HCT116 (cell line): ENCODE results near the gene XPO1. TPM values are rescaled to one million over a fixed set of nuclear protein-coding genes. Genes with fewer than 3 reads are reported as not detected.
A peak's percentile ranks its signal among the peaks of the same experiment; 100 is the strongest.

Experiments
- ATAC-seq: fragments of 200-7000 bp; cut with Tn5 transposase; 2 replicates; pipeline ENCODE4 v1.9.1; 2020; ENCODE audit warnings: mild to moderate bottlenecking, moderate library complexity
- BruUV-seq: library from RNA; stranded (reverse); fragments of 400-500 nt; replicated peaks from 2 replicates; lab custom pipeline; 2021; lab: Mats Ljungman, UMichigan
- CTCF ChIA-PET: fragments of 300-600 bp; sonication (Branson Sonifier 250); formaldehyde crosslinking; loops from one replicate; lab custom pipeline; 2021; ENCODE audit warnings: antibody characterized with exemption; lab: Charles Lee
- POLR2A ChIA-PET: fragments of 300-600, 350-600 bp; sonication (Branson Sonifier 250); formaldehyde crosslinking; loops from one replicate; lab custom pipeline; 2021; ENCODE audit warnings: antibody characterized with exemption; lab: Charles Lee
- RAD21 ChIA-PET, 2 experiments: fragments of 300-600 bp; sonication (Branson Sonifier 250); formaldehyde crosslinking; loops; one replicate each; lab custom pipeline; 2023; ENCODE audit warnings: low total read pairs in 2 of 2; ENCODE audit not compliant: uncharacterized antibody in 2 of 2, unreplicated experiment in 2 of 2, low non-redundant PET in 1 of 2; lab: Charles Lee
- DNase-seq: peaks from one replicate; pipeline ENCODE4 v3.0.0-alpha.2; 2010; ENCODE audit warnings: low read depth, low spot score
- H2AFZ ChIP-seq: fragments of 200-600 bp; shearing (Covaris generic), sonication (generic); 2 replicates; pipeline ENCODE4 v1.6.1; 2017; ENCODE audit warnings: low read depth, mixed run types, mixed read lengths, antibody characterized with exemption, low read length; ENCODE audit not compliant: poor library complexity, severe bottlenecking
- H3K27ac ChIP-seq: 2 replicates; pipeline ENCODE4 v1.5.1; 2012; ENCODE audit warnings: low read depth, low read length
- H3K27me3 ChIP-seq: fragments of 200-600 bp; sonication (generic); 2 replicates; pipeline ENCODE4 v1.6.1; 2016; ENCODE audit warnings: mixed run types, low read length, mixed read lengths; ENCODE audit not compliant: insufficient read depth
- H3K36me3 ChIP-seq, 2 experiments: fragments of 200-500 bp in 1 of 2; fragments of 200-600 bp in 1 of 2; sonication (Bioruptor generic) in 1 of 2; sonication (generic) in 1 of 2; 2 replicates each; pipeline versions ENCODE4 v1.5.1 to v1.6.1; 2014 to 2016; ENCODE audit warnings: low read length in 2 of 2, inconsistent platforms in 1 of 2, mixed read lengths in 1 of 2, mixed run types in 1 of 2; ENCODE audit not compliant: insufficient read depth in 2 of 2, control insufficient read depth in 1 of 2
- H3K4me1 ChIP-seq, 2 experiments: fragments of 200-600 bp in 1 of 2; sonication (generic) in 1 of 2; 2 replicates each; pipeline versions ENCODE4 v1.5.1 to v1.6.1; 2012 to 2017; ENCODE audit warnings: low read length in 2 of 2, inconsistent platforms in 1 of 2, mild to moderate bottlenecking in 1 of 2, mixed read lengths in 1 of 2, mixed run types in 1 of 2, moderate library complexity in 1 of 2; ENCODE audit not compliant: insufficient read depth in 2 of 2, control insufficient read depth in 1 of 2
- H3K4me2 ChIP-seq: fragments of 200-600 bp; sonication (generic); 2 replicates; pipeline ENCODE4 v1.6.1; 2017; ENCODE audit warnings: mixed run types, low read length, mixed read lengths
- H3K4me3 ChIP-seq, 2 experiments: fragments of 200-600 bp in 1 of 2; sonication (generic) in 1 of 2; replicated peaks in 1 of 2; 2 replicates each; pipeline ENCODE4 v1.5.1; 2011 to 2016; ENCODE audit warnings: low read length in 2 of 2, control low read depth in 1 of 2, low read depth in 1 of 2, mild to moderate bottlenecking in 1 of 2, mixed read lengths in 1 of 2, mixed run types in 1 of 2
- H3K79me2 ChIP-seq: fragments of 200-600 bp; sonication (generic); 2 replicates; pipeline ENCODE4 v1.6.1; 2017; ENCODE audit warnings: mild to moderate bottlenecking, mixed run types, low read length, moderate library complexity, mixed read lengths; ENCODE audit not compliant: insufficient read depth
- H3K9ac ChIP-seq: fragments of 200-600 bp; sonication (generic); 2 replicates; pipeline ENCODE4 v1.6.1; 2016; ENCODE audit warnings: low read length, mixed read lengths
- H3K9me2 ChIP-seq: fragments of 200-600 bp; sonication (generic), shearing (Covaris generic); 2 replicates; pipeline ENCODE4 v1.6.1; 2017; ENCODE audit warnings: mixed run types, mild to moderate bottlenecking, moderate library complexity; ENCODE audit not compliant: insufficient read depth
- H3K9me3 ChIP-seq, 2 experiments: fragments of 200-500 bp in 1 of 2; fragments of 200-600 bp in 1 of 2; sonication (Bioruptor generic) in 1 of 2; sonication (generic) in 1 of 2; 2 replicates each; pipeline ENCODE4 v1.6.1; 2014 to 2017; ENCODE audit warnings: low read length in 2 of 2, mixed read lengths in 2 of 2, inconsistent platforms in 1 of 2, low read depth in 1 of 2, mild to moderate bottlenecking in 1 of 2, mixed run types in 1 of 2, moderate library complexity in 1 of 2; ENCODE audit not compliant: control insufficient read depth in 1 of 2, insufficient read depth in 1 of 2
- H4K20me1 ChIP-seq: fragments of 200-600 bp; sonication (generic), shearing (Covaris generic); 2 replicates; pipeline ENCODE4 v1.6.1; 2017; ENCODE audit warnings: mixed run types, mild to moderate bottlenecking, moderate library complexity; ENCODE audit not compliant: insufficient read depth
- ATF3 ChIP-seq: IDR thresholded peaks from 2 replicates; pipeline ENCODE4 v1.6.1; 2012
- CBX3 ChIP-seq: IDR thresholded peaks from 2 replicates; pipeline ENCODE4 v1.6.1; 2012; ENCODE audit warnings: low read depth
- CEBPB ChIP-seq: IDR thresholded peaks from 2 replicates; pipeline ENCODE4 v1.6.1; 2012; ENCODE audit warnings: low read depth
- CTCF ChIP-seq, 3 experiments: fragments of 200-600 bp in 1 of 3; sonication (generic) in 1 of 3; IDR thresholded peaks in 2 of 3; conservative IDR thresholded peaks in 1 of 3; 2 replicates each; pipeline ENCODE4 v1.5.1; 2012 to 2017; ENCODE audit warnings: low read depth in 2 of 3, low read length in 2 of 3, antibody characterized with exemption in 1 of 3, borderline replicate concordance in 1 of 3, control low read depth in 1 of 3, mild to moderate bottlenecking in 1 of 3, mixed read lengths in 1 of 3, mixed run types in 1 of 3, moderate library complexity in 1 of 3; ENCODE audit not compliant: insufficient read depth in 1 of 3
- EGR1 ChIP-seq: IDR thresholded peaks from 2 replicates; pipeline ENCODE4 v1.6.1; 2012; ENCODE audit warnings: low read depth
- FOSL1 ChIP-seq: IDR thresholded peaks from 2 replicates; pipeline ENCODE4 v1.6.1; 2012; ENCODE audit warnings: low read depth
- POLR2A ChIP-seq: IDR thresholded peaks from 2 replicates; pipeline ENCODE4 v1.7.0; 2011; ENCODE audit warnings: borderline replicate concordance; ENCODE audit not compliant: insufficient read depth, insufficient read length; ENCODE audit errors: extremely low read depth
- RAD21 ChIP-seq: IDR thresholded peaks from 2 replicates; pipeline ENCODE4 v1.6.1; 2012; ENCODE audit warnings: low read depth, mild to moderate bottlenecking
- REST ChIP-seq: IDR thresholded peaks from 2 replicates; pipeline ENCODE4 v1.6.1; 2012; ENCODE audit warnings: low read depth
- TCF7L2 ChIP-seq: IDR thresholded peaks from 2 replicates; pipeline ENCODE4 v1.7.0; 2011; ENCODE audit warnings: borderline replicate concordance, inconsistent platforms; ENCODE audit not compliant: insufficient read depth, insufficient read length; ENCODE audit errors: extremely low read depth
- YY1 ChIP-seq: IDR thresholded peaks from 2 replicates; pipeline ENCODE4 v1.6.1; 2011; ENCODE audit warnings: low read length, low read depth, moderate library complexity, mild to moderate bottlenecking; ENCODE audit not compliant: insufficient replicate concordance; ENCODE audit errors: extremely low read depth
- ZBTB33 ChIP-seq: IDR thresholded peaks from 2 replicates; pipeline ENCODE4 v1.6.1; 2011; ENCODE audit warnings: mild to moderate bottlenecking, low read length, moderate library complexity; ENCODE audit not compliant: insufficient replicate concordance; ENCODE audit errors: extremely low read depth
- intact Hi-C: fragments of 100-400 bp; cut with micrococcal nuclease; formaldehyde crosslinking; loops from 2 replicates; pipeline ENCODE4 v1.10.0; 2022
- total RNA-seq: library from RNA; stranded (reverse); gene quantifications from one replicate; pipeline ENCODE4 v1.2.1, GENCODE V29; 2021; ENCODE audit not compliant: unreplicated experiment

The XPO1 gene
- total RNA-seq, 1 experiment from 2014 or later, result 184 TPM

GRCh38 chr2:61485281-61485680 lies 52.9 kb downstream of the XPO1 start:
- ChIA-PET CTCF (no interaction called here), RAD21 (no interaction called here), POLR2A (no interaction called here)
- Histone ChIP-seq H3K9ac (no peak overlapping the region), H3K4me3 (no peak overlapping the region), H3K79me2 (peaks cover 80% of the 10 kb centered on the region), H2AFZ (no peak overlapping the region), H3K9me2 (no peaks in the 10 kb centered on the region), H3K27me3 (no peaks in the 10 kb centered on the region), H3K4me2 (no peak overlapping the region), H3K36me3 (peaks cover 52 to 73% of the 10 kb centered on the region in 2 experiments), H3K9me3 (no peaks in the 10 kb centered on the region), H3K4me1 (no peaks in the 10 kb centered on the region), H4K20me1 (peaks cover 22% of the 10 kb centered on the region; the same call in 1 of the 2 replicates), H3K27ac (no peak overlapping the region)
- ATAC-seq, result no peak
- TF ChIP-seq RAD21 (no peak), YY1 (no peak), TCF7L2 (no peak), ZBTB33 (no peak)
- no peak for DNase-seq
- no TSS peak for BruUV-seq
- intact Hi-C loops, result no loop called here

GRCh38 chr2:61478086-61478485 lies 60.1 kb downstream of the XPO1 start:
- peaks cover 25% of the 10 kb centered on the region for H3K79me2 ChIP-seq
- ChIA-PET POLR2A (no interaction called here), CTCF (no interaction called here)
- TF ChIP-seq REST (no peak), CEBPB (no peak), POLR2A (no peak), CTCF (IDR thresholded peaks at IDR 0.05 in 2 of 3, conservative IDR thresholded peaks at IDR 0.05 in 1 of 3; ENCODE audit: borderline replicate concordance in 1 of 3, insufficient read depth in 1 of 3, low read depth in 2 of 3, low read length in 2 of 3) (no peak), EGR1 (no peak), CBX3 (no peak), YY1 (no peak), FOSL1 (no peak), ATF3 (no peak), RAD21 (no peak)

More at GRCh38 chr2:61478086-61478485, 60.1 kb downstream of the XPO1 start:
- RAD21 ChIA-PET, result no interaction called here
- Histone ChIP-seq H3K9me2 (no peaks in the 10 kb centered on the region), H4K20me1 (0 out of 2 replicates have a peak, but pooled peaks cover 6% of the 10 kb centered on the region), H3K4me2 (no peak overlapping the region), H3K9me3 (no peaks in the 10 kb centered on the region), H3K27me3 (no peaks in the 10 kb centered on the region), H3K27ac (no peak overlapping the region), H3K4me1 (no peaks in the 10 kb centered on the region), H3K9ac (no peak overlapping the region), H2AFZ (no peak overlapping the region), H3K4me3 (no peak overlapping the region), H3K36me3 (peaks cover 32 to 48% of the 10 kb centered on the region in 2 experiments)
- intact Hi-C loops, result no loop called here
- DNase-seq, result no peak
- no peak for ATAC-seq
- TSS peak; percentile 70 for BruUV-seq
